Stimulated activated naive CD4-positive, alpha-beta T cell (primary cell): ENCODE data around the gene POMGNT1.

Source experiments
- DNase-seq, 6 experiments: peaks; one replicate each; lab custom pipeline; 2025; lab: John Stamatoyannopoulos, UW

POMGNT1 gene

GRCh38 chr1:46157916-46158311, 40.3 kb downstream of the POMGNT1 start:
- DNase-seq: no peak

GRCh38 chr1:46153732-46154131, 44.5 kb downstream of the POMGNT1 start:
- no peak for DNase-seq

- no peak for DNase-seq
Observed at GRCh38 chr1:46153228-46153627, 45.0 kb downstream of the POMGNT1 start.

GRCh38 chr1:46152016-46152415, 46.2 kb downstream of the POMGNT1 start:
- no peak for DNase-seq

- no peak for DNase-seq
Observed at GRCh38 chr1:46150085-46150484, 48.1 kb downstream of the POMGNT1 start.

- no peak for DNase-seq
Observed at GRCh38 chr1:46148318-46148717, 49.9 kb downstream of the POMGNT1 start.
